IPS-18a (cell line): ENCODE data around the gene DPP3.
"Not testable (repeated sequence)": the region's sequence is repeated elsewhere in the genome, so short reads cannot be mapped to it uniquely, and the experiment has no call there.

Source experiments
- H3K27ac ChIP-seq: one replicate; pipeline ENCODE4 v1.5.1; 2013; ENCODE audit warnings: low read length
- H3K27me3 ChIP-seq: one replicate; pipeline ENCODE4 v1.6.1; 2013; ENCODE audit warnings: mild to moderate bottlenecking, low read length; ENCODE audit not compliant: control insufficient read depth, insufficient read depth
- H3K36me3 ChIP-seq: one replicate; pipeline ENCODE4 v1.6.1; 2013; ENCODE audit warnings: low read depth, low read length; ENCODE audit not compliant: control insufficient read depth
- H3K4me1 ChIP-seq: one replicate; pipeline ENCODE4 v1.6.1; 2013; ENCODE audit warnings: low read depth, low read length; ENCODE audit not compliant: control insufficient read depth
- H3K4me3 ChIP-seq: one replicate; pipeline ENCODE4 v1.5.1; 2013; ENCODE audit warnings: low read length
- H3K9ac ChIP-seq: one replicate; pipeline ENCODE4 v1.6.1; 2013; ENCODE audit warnings: mild to moderate bottlenecking, low read length, moderate library complexity
- H3K9me3 ChIP-seq: one replicate; pipeline ENCODE4 v1.6.1; 2013; ENCODE audit warnings: low read depth, low read length; ENCODE audit not compliant: control insufficient read depth

DPP3 gene

DNA sequence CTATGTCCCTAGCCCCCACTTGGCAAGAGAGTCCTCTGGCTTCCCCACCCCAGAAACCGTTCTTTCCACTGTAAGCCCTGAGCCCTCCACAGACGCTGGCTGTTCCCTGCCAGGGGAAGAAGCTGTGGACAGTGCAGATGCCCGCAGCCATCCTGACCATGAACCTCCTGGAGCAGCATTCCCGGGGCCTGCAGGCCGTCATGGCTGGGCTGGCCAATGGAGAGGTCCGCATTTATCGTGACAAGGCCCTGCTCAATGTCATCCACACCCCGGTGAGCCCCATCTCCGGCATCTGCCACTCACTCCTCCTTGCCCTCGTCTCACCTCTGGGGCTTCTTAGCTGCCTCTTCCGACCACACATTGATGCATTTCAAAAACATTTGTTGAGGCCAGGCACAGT lies 43.4 kb downstream of the DPP3 start:
- no peaks in the 10 kb centered on the region for H3K4me1 ChIP-seq
- H3K9ac ChIP-seq, result no peak overlapping the region
- H3K9me3 ChIP-seq, result no peaks in the 10 kb centered on the region
- H3K27ac ChIP-seq, result no peak overlapping the region
- peaks cover 33% of the 10 kb centered on the region for H3K36me3 ChIP-seq
- no peaks in the 10 kb centered on the region for H3K27me3 ChIP-seq
- H3K4me3 ChIP-seq, result no peak overlapping the region

DNA sequence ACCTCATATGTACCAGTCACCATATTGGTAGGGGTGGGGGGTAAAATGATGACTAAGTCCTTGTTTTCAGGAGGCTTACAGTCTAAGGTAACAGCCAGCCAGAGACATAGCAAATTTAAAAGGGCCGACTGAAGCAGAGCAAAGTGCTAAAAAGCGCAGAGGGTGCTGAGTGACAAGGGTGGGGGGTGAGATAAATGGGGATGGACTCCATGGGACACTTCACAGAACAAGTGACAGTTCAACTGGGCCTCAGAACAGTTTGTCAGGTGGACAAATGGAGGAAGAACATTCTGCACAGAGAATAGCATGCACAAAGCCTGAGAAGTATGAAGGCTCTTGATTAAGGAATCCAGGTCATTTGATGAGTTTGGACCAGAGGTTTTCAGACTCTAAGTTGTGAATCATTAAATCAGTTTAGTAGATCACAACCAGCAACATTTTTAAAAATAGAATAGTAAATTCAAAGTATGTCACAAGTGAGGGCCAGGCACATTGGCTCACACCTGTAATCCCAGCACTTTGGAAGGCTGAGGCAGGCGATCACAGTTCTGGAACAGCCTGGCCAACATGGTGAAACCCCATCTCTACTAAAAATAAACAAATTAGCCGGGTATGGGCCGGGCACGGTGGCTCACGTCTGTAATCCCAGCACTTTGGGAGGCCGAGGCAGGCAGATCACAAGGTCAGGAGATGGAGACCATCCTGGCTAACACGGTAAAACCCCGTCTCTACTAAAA lies 44.2 kb downstream of the DPP3 start:
- Histone ChIP-seq H3K36me3 (peaks cover 30% of the 10 kb centered on the region), H3K9me3 (no peaks in the 10 kb centered on the region), H3K9ac (no peak overlapping the region), H3K27ac (no peak overlapping the region), H3K27me3 (no peaks in the 10 kb centered on the region), H3K4me3 (no peak overlapping the region), H3K4me1 (no peaks in the 10 kb centered on the region)

DNA sequence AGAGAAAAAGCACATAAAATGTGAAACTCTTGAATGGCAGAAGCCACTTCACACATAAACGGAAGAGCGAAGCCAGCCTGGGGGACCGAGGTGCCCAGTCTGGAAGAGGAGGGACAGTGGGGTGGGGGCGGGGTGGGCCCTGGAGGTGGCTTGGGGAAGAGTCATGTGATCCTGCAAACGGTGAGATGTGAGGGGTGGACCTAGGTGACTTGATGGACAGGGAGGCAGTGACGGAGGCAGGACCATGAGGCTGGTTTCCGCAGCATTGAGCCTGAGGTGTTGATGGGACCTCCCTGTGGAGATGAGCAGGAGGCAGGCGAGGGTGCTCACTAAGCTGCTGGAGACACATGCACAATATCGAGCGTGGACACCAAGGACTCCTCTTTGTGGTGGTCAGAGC lies 48.8 kb downstream of the DPP3 start:
- H3K4me3 ChIP-seq, result no peak overlapping the region
- no peak overlapping the region for H3K9ac ChIP-seq
- H3K36me3 ChIP-seq, result peaks cover 4% of the 10 kb centered on the region
- H3K9me3 ChIP-seq, result no peaks in the 10 kb centered on the region
- no peaks in the 10 kb centered on the region for H3K4me1 ChIP-seq
- no peaks in the 10 kb centered on the region for H3K27me3 ChIP-seq
- no peak overlapping the region for H3K27ac ChIP-seq

DNA sequence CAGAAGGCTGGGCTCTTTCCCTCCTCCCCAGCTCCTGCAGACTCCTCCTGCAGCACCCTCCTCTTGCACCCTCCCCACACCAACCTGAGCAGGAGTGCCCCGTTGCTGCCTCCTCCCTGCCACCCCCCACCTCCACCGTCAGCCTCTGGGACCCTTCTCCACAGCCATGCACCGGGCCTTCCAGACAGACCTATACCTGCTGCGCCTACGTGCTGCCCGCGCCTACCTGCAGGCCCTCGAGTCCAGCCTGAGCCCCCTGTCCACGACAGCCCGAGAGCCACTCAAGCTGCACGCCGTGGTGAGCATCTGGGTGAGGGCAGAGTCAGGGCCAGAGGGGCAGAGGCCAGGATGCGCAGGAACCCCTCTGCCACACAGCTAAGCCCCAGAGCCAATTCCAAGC lies 49.4 kb downstream of the DPP3 start:
- Histone ChIP-seq H3K9ac (no peak overlapping the region), H3K9me3 (no peaks in the 10 kb centered on the region), H3K36me3 (no peaks in the 10 kb centered on the region), H3K27ac (no peak overlapping the region), H3K27me3 (no peaks in the 10 kb centered on the region), H3K4me1 (no peaks in the 10 kb centered on the region), H3K4me3 (no peak overlapping the region)

DNA sequence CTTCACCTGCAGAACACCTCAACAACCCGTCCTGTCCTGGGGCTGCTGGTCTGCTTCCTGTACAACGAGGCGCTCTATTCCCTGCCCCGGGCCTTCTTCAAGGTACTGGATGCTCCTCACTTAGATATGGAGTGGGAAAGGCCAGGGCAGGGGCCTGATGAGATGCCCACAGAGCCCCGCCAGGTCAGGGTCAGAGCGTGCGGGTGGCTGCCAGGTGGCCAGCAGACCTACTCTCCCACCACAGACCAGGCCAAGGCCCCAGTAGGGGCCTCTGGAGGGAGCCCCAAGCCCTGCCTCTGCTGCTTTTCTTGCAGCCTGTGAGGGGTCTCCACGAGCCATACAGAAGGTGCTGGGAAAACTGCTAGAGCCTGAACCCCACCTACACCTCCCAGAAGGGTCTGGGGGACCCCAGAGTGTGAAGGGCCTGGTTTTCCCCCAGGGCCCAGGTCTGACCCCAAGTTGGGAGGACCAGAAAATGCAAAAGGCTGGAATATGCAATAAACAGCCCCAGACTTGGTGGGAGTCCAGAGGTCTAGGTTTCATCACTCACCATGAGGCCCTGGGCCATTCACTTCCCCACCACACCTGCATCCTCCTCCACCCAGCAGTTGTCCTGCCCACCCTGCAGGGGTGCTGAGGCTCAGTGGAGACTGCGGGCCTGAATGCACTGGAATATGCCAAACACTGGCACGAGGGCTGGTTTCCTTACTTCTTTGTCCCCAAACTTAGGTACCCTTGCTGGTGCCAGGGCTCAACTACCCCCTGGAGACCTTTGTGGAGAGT lies 50.9 kb downstream of the DPP3 start:
- no peaks in the 10 kb centered on the region for H3K9me3 ChIP-seq
- H3K27ac ChIP-seq, result no peak overlapping the region
- no peak overlapping the region for H3K9ac ChIP-seq

DNA sequence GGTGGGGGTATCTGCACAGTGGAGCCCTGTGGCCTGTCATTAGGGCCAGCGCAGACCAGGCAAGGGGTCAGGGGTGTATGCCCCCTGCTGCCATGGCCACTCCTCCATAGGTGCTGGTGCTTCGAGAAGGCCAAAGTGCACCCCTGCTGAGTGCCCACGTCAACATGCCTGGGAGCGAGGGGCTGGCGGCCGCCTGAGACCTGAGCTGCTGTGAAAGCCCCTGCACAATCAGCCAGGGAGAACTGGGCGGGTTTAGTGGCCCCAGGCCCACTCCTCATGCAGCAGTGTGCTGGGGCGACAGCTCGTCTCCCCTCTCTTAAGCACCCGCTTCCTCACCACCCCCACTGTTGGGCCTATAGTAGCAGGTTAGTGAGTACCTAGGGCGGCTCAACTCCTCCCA lies 51.6 kb downstream of the DPP3 start:
- no peaks in the 10 kb centered on the region for H3K9me3 ChIP-seq
- no peaks in the 10 kb centered on the region for H3K36me3 ChIP-seq
- no peak overlapping the region for H3K9ac ChIP-seq
- H3K27me3 ChIP-seq, result no peaks in the 10 kb centered on the region
- H3K4me3 ChIP-seq, result no peak overlapping the region
- H3K27ac ChIP-seq, result no peak overlapping the region
- no peaks in the 10 kb centered on the region for H3K4me1 ChIP-seq

More for the DNA sequence above, 50.9 kb downstream of the DPP3 start:
- H3K4me1 ChIP-seq, result no peaks in the 10 kb centered on the region
- H3K36me3 ChIP-seq, result no peaks in the 10 kb centered on the region
- no peaks in the 10 kb centered on the region for H3K27me3 ChIP-seq
- H3K4me3 ChIP-seq, result no peak overlapping the region

DNA sequence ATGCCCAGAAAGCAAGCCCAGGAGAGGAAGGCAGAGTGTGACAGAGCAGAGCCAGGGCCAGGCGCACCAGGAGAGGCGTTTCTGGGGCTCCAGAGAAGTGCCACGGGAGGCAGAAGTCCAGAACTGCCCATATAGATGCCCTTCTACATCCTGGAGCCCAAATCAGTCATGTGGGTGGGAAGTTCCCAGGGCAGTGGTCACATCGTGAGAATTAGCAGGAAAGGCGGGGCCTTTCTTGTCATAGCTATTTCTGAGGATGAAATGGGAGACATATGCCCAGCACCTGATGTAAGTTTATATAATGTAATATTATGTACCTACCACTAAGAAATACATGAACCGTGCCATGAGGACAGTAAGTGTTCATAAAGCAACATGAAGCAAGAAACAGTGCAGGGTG lies 52.5 kb downstream of the DPP3 start:
- H3K36me3 ChIP-seq, result no peaks in the 10 kb centered on the region

DNA sequence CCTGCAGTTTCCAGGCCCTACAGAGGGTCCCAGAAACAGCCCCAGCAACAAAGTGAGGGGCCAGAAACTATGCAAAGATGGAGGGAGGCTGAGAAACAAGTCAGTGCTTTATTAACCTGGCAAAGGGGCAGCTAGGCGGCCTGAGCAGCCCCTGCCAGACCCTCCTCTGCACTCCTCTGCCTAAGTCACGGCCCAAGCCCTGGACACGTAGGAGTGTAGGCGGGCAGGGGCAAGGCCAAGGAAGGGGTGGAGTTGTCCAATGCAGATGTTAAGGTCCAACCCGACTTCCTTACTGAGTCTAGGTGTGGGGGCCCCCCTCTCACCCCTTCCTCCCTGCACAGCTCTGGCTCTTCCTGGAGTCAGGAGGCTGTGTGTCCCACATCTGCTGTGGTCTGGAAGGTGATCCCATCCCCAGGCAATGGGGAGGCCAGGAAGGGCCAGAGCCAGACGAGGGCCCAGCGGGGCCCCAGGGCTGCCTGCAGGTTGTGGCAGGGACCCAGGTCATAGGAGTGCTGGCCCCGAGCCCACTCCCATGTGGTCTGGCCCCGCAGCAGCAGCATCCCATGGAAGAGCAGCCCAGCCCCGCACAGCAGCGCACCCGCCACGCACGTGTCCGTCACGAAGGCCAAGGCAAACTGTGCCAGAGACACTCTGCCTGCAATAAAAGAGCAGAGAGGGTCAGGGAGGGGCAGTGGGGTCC lies 59.1 kb downstream of the DPP3 start:
- no peaks in the 10 kb centered on the region for H3K9me3 ChIP-seq
- H3K4me1 ChIP-seq, result peaks cover 14% of the 10 kb centered on the region
- no peak overlapping the region for H3K9ac ChIP-seq

More for the DNA sequence above, 52.5 kb downstream of the DPP3 start:
- H3K9ac ChIP-seq, result no peak overlapping the region
- no peaks in the 10 kb centered on the region for H3K27me3 ChIP-seq
- H3K4me1 ChIP-seq, result no peaks in the 10 kb centered on the region
- no peak overlapping the region for H3K27ac ChIP-seq
- no peak overlapping the region for H3K4me3 ChIP-seq
- no peaks in the 10 kb centered on the region for H3K9me3 ChIP-seq

DNA sequence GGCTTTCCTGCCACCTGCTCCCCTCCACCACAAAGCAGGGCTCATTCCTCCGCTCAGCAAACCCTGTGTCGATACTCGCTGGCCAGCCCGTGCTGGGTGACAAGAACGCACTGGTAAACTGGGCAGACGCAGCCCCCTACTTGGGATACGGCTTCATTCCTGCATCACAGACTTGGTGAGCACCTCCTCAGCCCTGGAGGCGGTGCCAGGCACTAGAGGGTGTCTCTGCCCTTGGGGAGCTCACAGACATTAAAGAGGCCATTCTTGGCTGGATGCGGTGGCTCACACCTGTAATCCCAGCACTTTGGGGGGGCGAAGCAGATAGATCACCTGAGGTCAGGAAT lies 59.6 kb downstream of the DPP3 start:
- Histone ChIP-seq H3K9me3 (no peaks in the 10 kb centered on the region), H3K27me3 (no peaks in the 10 kb centered on the region), H3K9ac (no peak overlapping the region), H3K27ac (no peak overlapping the region), H3K4me1 (peaks cover 14% of the 10 kb centered on the region), H3K4me3 (no peak overlapping the region), H3K36me3 (no peaks in the 10 kb centered on the region)

More for the DNA sequence above, 59.1 kb downstream of the DPP3 start:
- Histone ChIP-seq H3K27me3 (no peaks in the 10 kb centered on the region), H3K4me3 (no peak overlapping the region), H3K36me3 (no peaks in the 10 kb centered on the region), H3K27ac (no peak overlapping the region)

DNA sequence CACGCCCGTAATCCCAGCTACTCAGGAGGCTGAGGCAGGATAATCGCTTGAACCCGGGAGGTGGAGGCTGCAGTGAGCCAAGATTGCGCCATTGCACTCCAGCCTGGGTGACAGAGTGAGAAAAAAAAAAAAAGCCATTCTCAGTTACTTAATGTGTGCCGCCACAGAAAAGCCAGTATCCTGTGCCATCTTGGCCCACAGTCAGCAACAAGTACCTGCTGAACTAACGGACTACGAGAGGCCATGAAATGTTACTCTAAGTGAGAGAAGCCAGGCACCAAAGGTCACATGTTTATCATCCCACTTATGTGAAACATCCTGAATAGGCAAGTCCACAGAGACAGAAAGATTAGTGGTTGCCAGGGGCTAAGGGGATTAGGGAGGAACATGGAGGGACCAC lies 60.4 kb downstream of the DPP3 start:
- not testable (repeated sequence) for H3K27ac ChIP-seq, H3K36me3 ChIP-seq, H3K9ac ChIP-seq, H3K27me3 ChIP-seq, H3K4me3 ChIP-seq, H3K9me3 ChIP-seq
- peaks cover 14% of the 10 kb centered on the region for H3K4me1 ChIP-seq

DNA sequence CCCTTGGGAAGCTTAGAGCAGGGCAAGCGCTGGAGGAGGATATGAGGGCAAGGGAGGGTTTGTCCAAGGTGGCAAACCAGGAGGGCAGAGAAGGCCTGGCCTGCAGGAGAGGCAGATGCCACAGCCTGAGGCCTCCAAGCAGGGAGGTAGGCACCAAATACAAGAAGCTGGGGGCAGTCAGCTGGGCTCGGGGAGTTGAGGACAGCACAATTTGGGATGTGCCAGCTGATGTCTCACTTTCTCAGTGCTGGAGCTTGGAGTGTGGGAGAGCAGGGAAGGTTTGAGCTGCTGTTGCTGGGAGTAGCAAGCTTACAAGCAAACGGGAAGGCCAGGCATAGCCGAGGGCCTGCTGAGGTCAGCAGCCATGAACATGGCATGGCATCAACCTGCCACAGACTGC lies 61.7 kb downstream of the DPP3 start:
- H3K27ac ChIP-seq, result no peak overlapping the region
- peaks cover 14% of the 10 kb centered on the region for H3K4me1 ChIP-seq
- H3K27me3 ChIP-seq, result no peaks in the 10 kb centered on the region
- no peaks in the 10 kb centered on the region for H3K36me3 ChIP-seq
- H3K9me3 ChIP-seq, result no peaks in the 10 kb centered on the region
- H3K4me3 ChIP-seq, result no peak overlapping the region
- no peak overlapping the region for H3K9ac ChIP-seq
